HuH-7.5 (cell line): Measurements from ENCODE around the gene COG5.

ENCODE experiments used
- DNase-seq: peaks from one replicate; pipeline ENCODE4 v3.0.0; 2011; ENCODE audit warnings: low spot score

The COG5 gene

GRCh38 chr7:107330478-107330877 is 233.2 kb downstream of the COG5 start:
- no peak for DNase-seq

- DNase-seq, result no peak
These were observed 235.6 kb downstream of the COG5 start for GRCh38 chr7:107327986-107328569.

- DNase-seq, result no peak
These were observed 237.7 kb downstream of the COG5 start for GRCh38 chr7:107326061-107326460.

- DNase-seq, result no peak
These were observed 241.7 kb downstream of the COG5 start for GRCh38 chr7:107322015-107322414.

GRCh38 chr7:107321611-107322010 is 242.1 kb downstream of the COG5 start:
- no peak for DNase-seq

- DNase-seq, result no peak
These were observed 243.9 kb downstream of the COG5 start for GRCh38 chr7:107319724-107320228.

- no peak for DNase-seq
These were observed 245.1 kb downstream of the COG5 start for GRCh38 chr7:107318523-107319160.

- no peak for DNase-seq
These were observed 248.0 kb downstream of the COG5 start for GRCh38 chr7:107315716-107316220.

- no peak for DNase-seq
These were observed 250.4 kb downstream of the COG5 start for GRCh38 chr7:107313355-107313754.

GRCh38 chr7:107312418-107312817 is 251.3 kb downstream of the COG5 start:
- no peak for DNase-seq

GRCh38 chr7:107309296-107309695 is 254.4 kb downstream of the COG5 start:
- DNase-seq, result no peak

GRCh38 chr7:107304636-107305035 is 259.1 kb downstream of the COG5 start:
- no peak for DNase-seq

- no peak for DNase-seq
These were observed 259.7 kb downstream of the COG5 start for GRCh38 chr7:107304063-107304462.

- no peak for DNase-seq
These were observed 261.4 kb downstream of the COG5 start for GRCh38 chr7:107302250-107302847.

- DNase-seq, result no peak
These were observed 269.5 kb downstream of the COG5 start for GRCh38 chr7:107294182-107294581.

- no peak for DNase-seq
These were observed 271.1 kb downstream of the COG5 start for GRCh38 chr7:107292591-107292990.

GRCh38 chr7:107291434-107291833 is 272.3 kb downstream of the COG5 start:
- no peak for DNase-seq

- DNase-seq, result no peak
These were observed 276.7 kb downstream of the COG5 start for GRCh38 chr7:107286751-107287621.

- DNase-seq, result no peak
These were observed 278.7 kb downstream of the COG5 start for GRCh38 chr7:107284911-107285479.

- no peak for DNase-seq
These were observed 286.4 kb downstream of the COG5 start for GRCh38 chr7:107277331-107277730.

- no peak for DNase-seq
These were observed 287.4 kb downstream of the COG5 start for GRCh38 chr7:107276220-107276827.

- no peak for DNase-seq
These were observed 289.2 kb downstream of the COG5 start for GRCh38 chr7:107274506-107274905.
